PC-3 (cell line): ENCODE results near the gene DCD. TPM values are rescaled to one million over a fixed set of nuclear protein-coding genes. Genes with fewer than 3 reads are reported as not detected.

ENCODE experiments used
- ATAC-seq: fragments of 200-7000 bp; cut with Tn5 transposase; 2 replicates; pipeline ENCODE4 v1.9.1; 2020; ENCODE audit warnings: mild to moderate bottlenecking, moderate library complexity
- BruUV-seq: library from RNA; stranded (reverse); fragments of 400-500 nt; replicated peaks from 2 replicates; lab custom pipeline; 2021; lab: Mats Ljungman, UMichigan
- CTCF ChIA-PET: fragments of 300-600 bp; sonication (Branson Sonifier 250); formaldehyde crosslinking; loops from one replicate; lab custom pipeline; 2022; ENCODE audit warnings: antibody characterized with exemption; lab: Charles Lee
- POLR2A ChIA-PET: fragments of 300-600 bp; sonication (Branson Sonifier 250); formaldehyde crosslinking; loops from one replicate; lab custom pipeline; 2022; ENCODE audit warnings: antibody characterized with exemption; ENCODE audit not compliant: unreplicated experiment; lab: Charles Lee
- DNase-seq: peaks from one replicate; pipeline ENCODE4 v3.0.0-alpha.2; 2015
- H2AFZ ChIP-seq: fragments of 300-600 bp; sonication (generic); 2 replicates; pipeline ENCODE4 v1.6.0; 2016; ENCODE audit warnings: antibody characterized with exemption, low read length
- H3F3A ChIP-seq: fragments of 300-600 bp; sonication (generic); one replicate; pipeline ENCODE4 v1.6.0; 2017; ENCODE audit warnings: antibody characterized with exemption, low read length, control low read depth, mild to moderate bottlenecking; ENCODE audit not compliant: unreplicated experiment
- H3K27ac ChIP-seq: fragments of 300-600 bp; sonication (generic); 2 replicates; pipeline ENCODE4 v1.5.1; 2016; ENCODE audit warnings: mild to moderate bottlenecking, low read length
- H3K27me3 ChIP-seq: fragments of 300-600 bp; sonication (generic); 2 replicates; pipeline ENCODE4 v1.6.1; 2016; ENCODE audit warnings: low read length, mixed read lengths
- H3K36me3 ChIP-seq: fragments of 300-600 bp; sonication (generic); 2 replicates; pipeline ENCODE4 v1.6.1; 2016; ENCODE audit warnings: low read depth, mixed run types, low read length, mixed read lengths
- H3K4me1 ChIP-seq: fragments of 300-600 bp; sonication (generic); 2 replicates; pipeline ENCODE4 v1.5.1; 2016; ENCODE audit warnings: low read length; ENCODE audit not compliant: insufficient read depth
- H3K4me2 ChIP-seq: fragments of 300-600 bp; sonication (generic); 2 replicates; pipeline ENCODE4 v1.6.0; 2016; ENCODE audit warnings: low read length
- H3K4me3 ChIP-seq: fragments of 300-600 bp; sonication (generic); 2 replicates; pipeline ENCODE4 v1.5.1; 2016; ENCODE audit warnings: mild to moderate bottlenecking, low read length, mixed read lengths
- H3K79me2 ChIP-seq: fragments of 300-600 bp; sonication (generic); 2 replicates; pipeline ENCODE4 v1.6.1; 2017; ENCODE audit warnings: low read length, mixed read lengths
- H3K9ac ChIP-seq: fragments of 300-600 bp; sonication (generic); 2 replicates; pipeline ENCODE4 v1.6.0; 2016; ENCODE audit warnings: mild to moderate bottlenecking, low read length
- H3K9me2 ChIP-seq: fragments of 300-600 bp; sonication (generic); replicated peaks from 2 replicates; pipeline ENCODE4 v1.6.1; 2016; ENCODE audit warnings: mixed run types, low read length, mixed read lengths
- H3K9me3 ChIP-seq: fragments of 300-600 bp; sonication (generic); 2 replicates; pipeline ENCODE4 v1.6.1; 2016; ENCODE audit warnings: low read length, mixed read lengths
- H4K20me1 ChIP-seq: fragments of 300-600 bp; sonication (generic); 2 replicates; pipeline ENCODE4 v1.6.1; 2016; ENCODE audit warnings: low read length, mixed read lengths
- EZH2 ChIP-seq: fragments of 300-600 bp; sonication (generic); IDR thresholded peaks from one replicate; pipeline ENCODE4 v1.6.1; 2017; ENCODE audit warnings: antibody characterized with exemption, mild to moderate bottlenecking, low read length; ENCODE audit not compliant: unreplicated experiment
- EZH2phosphoT487 ChIP-seq: fragments of 300-600 bp; sonication (generic); IDR thresholded peaks from 2 replicates; pipeline ENCODE4 v1.6.1; 2018; ENCODE audit warnings: mild to moderate bottlenecking, antibody characterized with exemption, low read length, borderline replicate concordance
- intact Hi-C: fragments of 100-400 bp; cut with micrococcal nuclease; formaldehyde crosslinking; loops from 2 replicates; pipeline ENCODE4 v1.9.0; 2023
- total RNA-seq: library from RNA; depleted of rRNA; stranded (reverse); fragments of >200 nt; gene quantifications from 2 replicates; pipeline ENCODE4 v1.2.3, GENCODE V29; 2014
- TF ChIP-seq, protein P1 (sequence below): fragments of 300-600 bp; sonication (generic); conservative IDR thresholded peaks from 2 replicates; pipeline ENCODE4 v1.5.1; 2017; ENCODE audit warnings: antibody characterized with exemption, low read depth, mild to moderate bottlenecking, low read length

Gene DCD
- total RNA-seq, 1 experiment from 2014 or later: not detected

DNA sequence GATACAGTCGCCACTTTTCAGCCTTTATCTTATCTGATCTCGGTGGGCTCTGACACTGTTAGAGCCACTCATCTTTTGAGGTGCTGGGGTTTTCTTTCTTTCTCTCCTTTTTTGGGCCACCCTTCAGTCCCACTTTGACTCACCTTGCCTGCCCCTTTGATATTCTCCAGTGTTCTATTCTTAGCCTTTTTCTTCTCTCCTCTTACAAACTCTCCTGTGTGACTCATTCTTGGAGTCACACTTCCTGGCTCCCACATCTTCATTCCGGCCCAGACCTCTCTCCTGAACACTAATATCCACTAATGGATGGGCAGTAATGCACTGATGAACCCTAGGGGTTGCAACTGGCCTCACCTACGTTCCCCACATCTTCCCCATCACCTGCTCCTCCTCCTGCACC, 2.2 kb upstream of the DCD start:
- H3K79me2 ChIP-seq: no peaks in the 10 kb centered on the region
- ATAC-seq: no peak
- TF ChIP-seq EZH2phosphoT487 (no peak), EZH2 (no peak)
- TF ChIP-seq, protein P1, sequence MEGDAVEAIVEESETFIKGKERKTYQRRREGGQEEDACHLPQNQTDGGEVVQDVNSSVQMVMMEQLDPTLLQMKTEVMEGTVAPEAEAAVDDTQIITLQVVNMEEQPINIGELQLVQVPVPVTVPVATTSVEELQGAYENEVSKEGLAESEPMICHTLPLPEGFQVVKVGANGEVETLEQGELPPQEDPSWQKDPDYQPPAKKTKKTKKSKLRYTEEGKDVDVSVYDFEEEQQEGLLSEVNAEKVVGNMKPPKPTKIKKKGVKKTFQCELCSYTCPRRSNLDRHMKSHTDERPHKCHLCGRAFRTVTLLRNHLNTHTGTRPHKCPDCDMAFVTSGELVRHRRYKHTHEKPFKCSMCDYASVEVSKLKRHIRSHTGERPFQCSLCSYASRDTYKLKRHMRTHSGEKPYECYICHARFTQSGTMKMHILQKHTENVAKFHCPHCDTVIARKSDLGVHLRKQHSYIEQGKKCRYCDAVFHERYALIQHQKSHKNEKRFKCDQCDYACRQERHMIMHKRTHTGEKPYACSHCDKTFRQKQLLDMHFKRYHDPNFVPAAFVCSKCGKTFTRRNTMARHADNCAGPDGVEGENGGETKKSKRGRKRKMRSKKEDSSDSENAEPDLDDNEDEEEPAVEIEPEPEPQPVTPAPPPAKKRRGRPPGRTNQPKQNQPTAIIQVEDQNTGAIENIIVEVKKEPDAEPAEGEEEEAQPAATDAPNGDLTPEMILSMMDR: no peak
- POLR2A ChIA-PET: no interaction called here
- no peak overlapping the region for H3K27ac ChIP-seq
- DNase-seq: peak; percentile 20
- H3K9ac ChIP-seq: no peak overlapping the region
- H3K4me2 ChIP-seq: no peak overlapping the region
- H3K4me1 ChIP-seq: no peaks in the 10 kb centered on the region
- intact Hi-C loops: no loop called here
- BruUV-seq: no TSS peak
- no peaks in the 10 kb centered on the region for H3K9me3 ChIP-seq
- H3K36me3 ChIP-seq: no peaks in the 10 kb centered on the region
- H3K4me3 ChIP-seq: no peak overlapping the region
- H3F3A ChIP-seq: no peaks in the 10 kb centered on the region
- peaks cover 61% of the 10 kb centered on the region for H3K27me3 ChIP-seq
- no peaks in the 10 kb centered on the region for H3K9me2 ChIP-seq
- CTCF ChIA-PET: no interaction called here
- no peaks in the 10 kb centered on the region for H4K20me1 ChIP-seq
- no peak overlapping the region for H2AFZ ChIP-seq

DNA sequence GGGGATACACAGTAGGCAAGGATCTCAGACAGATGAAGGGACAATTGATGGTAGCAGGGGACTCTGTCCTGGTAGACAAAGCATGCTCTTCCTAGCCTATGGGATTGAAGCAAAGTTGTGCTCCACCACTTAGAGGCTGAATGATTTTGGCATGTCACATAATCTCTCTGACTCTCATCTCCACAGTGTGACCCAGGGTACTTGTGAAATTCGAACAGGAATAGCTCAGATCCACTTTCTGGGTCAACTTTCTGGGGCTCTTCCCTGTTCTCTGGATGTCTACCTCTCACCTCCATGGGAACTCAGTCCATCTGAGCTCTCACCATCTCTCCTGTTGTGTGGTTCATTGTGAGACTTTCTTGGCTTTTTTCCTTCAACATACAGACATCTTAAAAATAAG, 1.7 kb upstream of the DCD start:
- H3K79me2 ChIP-seq: no peaks in the 10 kb centered on the region
- POLR2A ChIA-PET: no interaction called here
- CTCF ChIA-PET: no interaction called here
- H3F3A ChIP-seq: no peaks in the 10 kb centered on the region
- H3K9me3 ChIP-seq: no peaks in the 10 kb centered on the region
- H3K4me3 ChIP-seq: no peak overlapping the region
- H4K20me1 ChIP-seq: no peaks in the 10 kb centered on the region
- H3K27me3 ChIP-seq: peaks cover 62% of the 10 kb centered on the region
- H3K9ac ChIP-seq: no peak overlapping the region
- no peak for DNase-seq
- intact Hi-C loops: no loop called here
- H3K4me1 ChIP-seq: no peaks in the 10 kb centered on the region
- H3K4me2 ChIP-seq: no peak overlapping the region
- no peaks in the 10 kb centered on the region for H3K9me2 ChIP-seq
- no peak overlapping the region for H3K27ac ChIP-seq
- TF ChIP-seq EZH2 (no peak), EZH2phosphoT487 (no peak)
- TF ChIP-seq, protein P1: no peak
- H2AFZ ChIP-seq: no peak overlapping the region
- H3K36me3 ChIP-seq: no peaks in the 10 kb centered on the region
- BruUV-seq: no TSS peak
- ATAC-seq: no peak

DNA sequence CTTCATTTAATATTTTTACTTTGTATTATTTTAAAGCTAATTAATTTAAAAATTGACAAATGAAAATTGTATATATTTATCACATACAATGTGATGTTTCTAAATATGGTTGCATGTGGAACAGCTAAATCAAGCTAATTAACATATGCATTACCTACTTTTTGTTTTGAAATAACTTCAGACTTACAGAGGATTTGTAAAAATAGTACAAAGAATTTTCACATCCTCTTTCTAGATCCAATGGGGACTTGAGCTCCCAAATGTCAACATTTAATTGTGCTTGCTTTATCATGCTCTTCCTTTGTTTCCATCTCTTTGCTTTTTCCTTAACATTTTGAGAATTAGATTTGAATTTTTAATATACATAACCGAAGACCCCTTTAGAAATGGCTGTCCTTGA, 6.6 kb downstream of the DCD start:
- POLR2A ChIA-PET: no interaction called here
- H3K4me3 ChIP-seq: no peak overlapping the region
- ATAC-seq (no peak), DNase-seq (no peak)
- H3K36me3 ChIP-seq: no peaks in the 10 kb centered on the region
- H3K79me2 ChIP-seq: no peaks in the 10 kb centered on the region
- CTCF ChIA-PET: interaction anchor here (0.7 kb wide), 1 partner anchor 61 kb away, joined by 3 read pairs; no protein-coding TSS in a partner anchor
- no peak overlapping the region for H2AFZ ChIP-seq
- peaks cover 52% of the 10 kb centered on the region for H3K27me3 ChIP-seq
- no peak overlapping the region for H3K4me2 ChIP-seq
- no peaks in the 10 kb centered on the region for H3K4me1 ChIP-seq
- H3K9ac ChIP-seq: no peak overlapping the region
- BruUV-seq: no TSS peak
- intact Hi-C loops: no loop called here
- H4K20me1 ChIP-seq: no peaks in the 10 kb centered on the region
- H3K27ac ChIP-seq: no peak overlapping the region
- H3K9me3 ChIP-seq: no peaks in the 10 kb centered on the region
- H3K9me2 ChIP-seq: no peaks in the 10 kb centered on the region
- TF ChIP-seq, protein P1: no peak
- no peak for TF ChIP-seq EZH2
- TF ChIP-seq EZH2phosphoT487: no peak
- H3F3A ChIP-seq: no peaks in the 10 kb centered on the region
